ENCODE results near the gene HNF4A.

GRCh38 chr20:44418069-44418905 is 62.8 kb downstream of the HNF4A start:
- TF ChIP-seq CTCF (IDR thresholded peaks at IDR 0.05) (no peak), POLR2A (IDR thresholded peaks at IDR 0.05) (no peak)

Data from uterus (tissue), 2 donors.